SHP77 treated with DMSO at 0.1 percent for 48 hours (cell line): Measurements from ENCODE around the gene CMYA5.
"Not testable (repeated sequence)": the region's sequence is repeated elsewhere in the genome, so short reads cannot be mapped to it uniquely, and the experiment has no call there.

ENCODE experiments used
- DNase-seq: peaks from one replicate; lab custom pipeline; 2025; lab: John Stamatoyannopoulos, UW

CMYA5 gene

GRCh38 chr5:79746642-79747569, 57.3 kb downstream of the CMYA5 start:
- no peak for DNase-seq

- DNase-seq, result no peak
These were observed 61.2 kb downstream of the CMYA5 start for GRCh38 chr5:79750611-79751510.

GRCh38 chr5:79753092-79753491, 63.5 kb downstream of the CMYA5 start:
- DNase-seq, result no peak

- DNase-seq, result no peak
These were observed 64.4 kb downstream of the CMYA5 start for GRCh38 chr5:79753877-79754645.

- DNase-seq, result no peak
These were observed 65.4 kb downstream of the CMYA5 start for GRCh38 chr5:79754865-79755555.

- DNase-seq, result no peak
These were observed 66.4 kb downstream of the CMYA5 start for GRCh38 chr5:79756076-79756475.

- DNase-seq, result no peak
These were observed 69.8 kb downstream of the CMYA5 start for GRCh38 chr5:79759436-79759835.

- no peak for DNase-seq
These were observed 70.2 kb downstream of the CMYA5 start for GRCh38 chr5:79759848-79760247.

GRCh38 chr5:79762929-79763328, 73.3 kb downstream of the CMYA5 start:
- no peak for DNase-seq

GRCh38 chr5:79764147-79764546, 74.5 kb downstream of the CMYA5 start:
- not testable (repeated sequence) for DNase-seq

GRCh38 chr5:79771387-79771786, 81.8 kb downstream of the CMYA5 start:
- no peak for DNase-seq

GRCh38 chr5:79772651-79773050, 83.0 kb downstream of the CMYA5 start:
- DNase-seq, result no peak

- DNase-seq, result no peak
These were observed 84.0 kb downstream of the CMYA5 start for GRCh38 chr5:79773612-79774011.

- no peak for DNase-seq
These were observed 84.7 kb downstream of the CMYA5 start for GRCh38 chr5:79774171-79774854.

GRCh38 chr5:79774855-79775237, 85.2 kb downstream of the CMYA5 start:
- DNase-seq, result no peak

GRCh38 chr5:79784741-79785140, 95.1 kb downstream of the CMYA5 start:
- DNase-seq, result not testable (repeated sequence)

GRCh38 chr5:79785983-79786382, 96.3 kb downstream of the CMYA5 start:
- DNase-seq, result no peak

GRCh38 chr5:79787448-79787847, 97.8 kb downstream of the CMYA5 start:
- no peak for DNase-seq

- DNase-seq, result no peak
These were observed 102.2 kb downstream of the CMYA5 start for GRCh38 chr5:79791843-79792242.

- no peak for DNase-seq
These were observed 102.8 kb downstream of the CMYA5 start for GRCh38 chr5:79792463-79792862.

- DNase-seq, result no peak
These were observed 103.7 kb downstream of the CMYA5 start for GRCh38 chr5:79793304-79793703.
